IPS-NIHi11 (cell line): ENCODE data around the gene TRAPPC11.

Experiments used
- DNase-seq: peaks from one replicate; pipeline ENCODE4 v3.0.0; 2012; ENCODE audit warnings: mixed read lengths, low spot score

The TRAPPC11 gene

GRCh38 chr4:183758061-183758757 is 99.1 kb downstream of the TRAPPC11 start:
- DNase-seq: peak; percentile 71

GRCh38 chr4:183758758-183759447 is 99.8 kb downstream of the TRAPPC11 start:
- no peak for DNase-seq

GRCh38 chr4:183760326-183760725 is 101.2 kb downstream of the TRAPPC11 start:
- no peak for DNase-seq
